Uterus (tissue), 2 donors: Measurements from ENCODE around the gene ANP32B.

Source experiments
- POLR2A ChIP-seq, 2 donors: fragments of 450-650 bp; IDR thresholded peaks; one replicate each; pipeline ENCODE4 v1.6.1; 2016; ENCODE audit warnings: antibody characterized with exemption in 2 of 2, mild to moderate bottlenecking in 1 of 2, moderate library complexity in 1 of 2
- TF ChIP-seq, protein P1 (sequence below), 4 experiments: fragments of 200-600 bp in 2 of 4; fragments of 450-650 bp in 2 of 4; sonication (generic) in 2 of 4; IDR thresholded peaks; one replicate each; pipeline ENCODE4 v1.5.1; 2016 to 2019; ENCODE audit warnings: antibody characterized with exemption in 4 of 4, mild to moderate bottlenecking in 2 of 4, moderate library complexity in 1 of 4

DNA sequence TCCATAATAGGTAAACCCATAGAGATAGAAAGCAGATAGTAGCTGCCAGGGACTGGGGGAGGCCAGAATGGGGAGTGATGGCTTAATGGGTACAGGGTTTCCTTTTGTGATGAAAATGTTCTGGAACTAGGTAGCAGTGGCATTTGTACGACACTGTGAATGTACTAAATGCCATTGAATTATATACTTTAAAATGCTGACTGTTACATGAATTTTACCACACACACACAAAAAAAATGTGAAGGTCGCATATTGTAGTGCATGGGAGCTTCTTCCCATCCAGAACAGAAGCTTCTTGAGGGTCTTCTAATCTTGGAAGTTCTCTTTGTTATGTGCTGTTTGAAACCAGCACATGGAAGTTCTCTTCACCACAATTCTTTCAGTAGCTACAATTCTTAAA lies 19.9 kb upstream of the ANP32B start:
- TF ChIP-seq, protein P1, sequence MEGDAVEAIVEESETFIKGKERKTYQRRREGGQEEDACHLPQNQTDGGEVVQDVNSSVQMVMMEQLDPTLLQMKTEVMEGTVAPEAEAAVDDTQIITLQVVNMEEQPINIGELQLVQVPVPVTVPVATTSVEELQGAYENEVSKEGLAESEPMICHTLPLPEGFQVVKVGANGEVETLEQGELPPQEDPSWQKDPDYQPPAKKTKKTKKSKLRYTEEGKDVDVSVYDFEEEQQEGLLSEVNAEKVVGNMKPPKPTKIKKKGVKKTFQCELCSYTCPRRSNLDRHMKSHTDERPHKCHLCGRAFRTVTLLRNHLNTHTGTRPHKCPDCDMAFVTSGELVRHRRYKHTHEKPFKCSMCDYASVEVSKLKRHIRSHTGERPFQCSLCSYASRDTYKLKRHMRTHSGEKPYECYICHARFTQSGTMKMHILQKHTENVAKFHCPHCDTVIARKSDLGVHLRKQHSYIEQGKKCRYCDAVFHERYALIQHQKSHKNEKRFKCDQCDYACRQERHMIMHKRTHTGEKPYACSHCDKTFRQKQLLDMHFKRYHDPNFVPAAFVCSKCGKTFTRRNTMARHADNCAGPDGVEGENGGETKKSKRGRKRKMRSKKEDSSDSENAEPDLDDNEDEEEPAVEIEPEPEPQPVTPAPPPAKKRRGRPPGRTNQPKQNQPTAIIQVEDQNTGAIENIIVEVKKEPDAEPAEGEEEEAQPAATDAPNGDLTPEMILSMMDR (IDR thresholded peaks at IDR 0.05) = no peak
- no peak for TF ChIP-seq POLR2A (IDR thresholded peaks at IDR 0.05)
